ENCODE measurements around the gene PPP2R3B.

Gene PPP2R3B

GRCh38 chrX:400258-400657 lies 13.6 kb upstream of the PPP2R3B start:
- no peak for DNase-seq (ENCODE audit: low spot score)
- no peak for TF ChIP-seq CTCF (IDR thresholded peaks at IDR 0.05; ENCODE audit: extremely low read depth, missing control alignments)

GRCh38 chrX:397575-397974 lies 10.9 kb upstream of the PPP2R3B start:
- DNase-seq (ENCODE audit: low spot score), result no peak
- TF ChIP-seq CTCF (IDR thresholded peaks at IDR 0.05; ENCODE audit: extremely low read depth, missing control alignments), result no peak

GRCh38 chrX:394830-395229 lies 8.1 kb upstream of the PPP2R3B start:
- DNase-seq (ENCODE audit: low spot score), result no peak

GRCh38 chrX:392575-392846 lies 5.8 kb upstream of the PPP2R3B start:
- no peak for DNase-seq (ENCODE audit: low spot score)
- no peak for TF ChIP-seq CTCF (IDR thresholded peaks at IDR 0.05; ENCODE audit: extremely low read depth, missing control alignments)

More at GRCh38 chrX:394830-395229, 8.1 kb upstream of the PPP2R3B start:
- TF ChIP-seq CTCF (IDR thresholded peaks at IDR 0.05; ENCODE audit: extremely low read depth, missing control alignments), result no peak

- no peak for TF ChIP-seq CTCF (IDR thresholded peaks at IDR 0.05; ENCODE audit: extremely low read depth, missing control alignments)
These were observed 5.2 kb upstream of the PPP2R3B start for GRCh38 chrX:391717-392574.

GRCh38 chrX:390459-390858 lies 3.8 kb upstream of the PPP2R3B start:
- DNase-seq (ENCODE audit: low spot score), result no peak
- TF ChIP-seq CTCF (IDR thresholded peaks at IDR 0.05; ENCODE audit: extremely low read depth, missing control alignments), result no peak

More at GRCh38 chrX:391717-392574, 5.2 kb upstream of the PPP2R3B start:
- DNase-seq (ENCODE audit: low spot score), result no peak

GRCh38 chrX:389021-389441 lies 2.3 kb upstream of the PPP2R3B start:
- no peak for TF ChIP-seq CTCF (IDR thresholded peaks at IDR 0.05; ENCODE audit: extremely low read depth, missing control alignments)
- DNase-seq (ENCODE audit: low spot score), result no peak
